Rectal smooth muscle tissue (tissue), 1 donor: ENCODE measurements around the gene RAB3A.

ENCODE experiments used
- H3K27ac ChIP-seq: one replicate; pipeline ENCODE4 v1.7.0; 2013; ENCODE audit warnings: low read depth, low read length, inconsistent platforms
- H3K27me3 ChIP-seq: one replicate; pipeline ENCODE4 v1.7.0; 2013; ENCODE audit warnings: low read length; ENCODE audit not compliant: control insufficient read depth, insufficient read depth
- H3K36me3 ChIP-seq: one replicate; pipeline ENCODE4 v1.7.0; 2013; ENCODE audit warnings: low read length; ENCODE audit not compliant: control insufficient read depth, insufficient read depth
- H3K4me1 ChIP-seq: one replicate; pipeline ENCODE4 v1.7.0; 2013; ENCODE audit warnings: low read length; ENCODE audit not compliant: control insufficient read depth, insufficient read depth
- H3K4me3 ChIP-seq: one replicate; pipeline ENCODE4 v1.7.0; 2013; ENCODE audit warnings: low read length
- H3K9ac ChIP-seq: one replicate; pipeline ENCODE4 v1.7.0; 2013; ENCODE audit warnings: low read length

The RAB3A gene

GRCh38 chr19:18229915-18230314 is 26.1 kb upstream of the RAB3A start:
- Histone ChIP-seq H3K4me3 (no peak overlapping the region), H3K36me3 (no peaks in the 10 kb centered on the region), H3K27me3 (peaks cover 28% of the 10 kb centered on the region), H3K4me1 (peaks cover 3% of the 10 kb centered on the region), H3K9ac (no peak overlapping the region), H3K27ac (no peak overlapping the region)

- H3K27ac ChIP-seq = no peak overlapping the region
- H3K4me3 ChIP-seq = no peak overlapping the region
- H3K9ac ChIP-seq = no peak overlapping the region
- peaks cover 5% of the 10 kb centered on the region for H3K4me1 ChIP-seq
- peaks cover 29% of the 10 kb centered on the region for H3K27me3 ChIP-seq
- H3K36me3 ChIP-seq = no peaks in the 10 kb centered on the region
Observed at GRCh38 chr19:18229474-18229873, 25.6 kb upstream of the RAB3A start.

GRCh38 chr19:18227781-18228271 is 24.0 kb upstream of the RAB3A start:
- Histone ChIP-seq H3K9ac (no peak overlapping the region), H3K27ac (no peak overlapping the region)

GRCh38 chr19:18226956-18227780 is 23.3 kb upstream of the RAB3A start:
- peaks cover 5% of the 10 kb centered on the region for H3K4me1 ChIP-seq
- no peak overlapping the region for H3K27ac ChIP-seq
- no peak overlapping the region for H3K9ac ChIP-seq
- no peak overlapping the region for H3K4me3 ChIP-seq
- no peaks in the 10 kb centered on the region for H3K36me3 ChIP-seq
- H3K27me3 ChIP-seq = peaks cover 18% of the 10 kb centered on the region

More at GRCh38 chr19:18227781-18228271, 24.0 kb upstream of the RAB3A start:
- Histone ChIP-seq H3K36me3 (no peaks in the 10 kb centered on the region), H3K4me1 (peaks cover 5% of the 10 kb centered on the region), H3K4me3 (no peak overlapping the region), H3K27me3 (peaks cover 22% of the 10 kb centered on the region)

DNA sequence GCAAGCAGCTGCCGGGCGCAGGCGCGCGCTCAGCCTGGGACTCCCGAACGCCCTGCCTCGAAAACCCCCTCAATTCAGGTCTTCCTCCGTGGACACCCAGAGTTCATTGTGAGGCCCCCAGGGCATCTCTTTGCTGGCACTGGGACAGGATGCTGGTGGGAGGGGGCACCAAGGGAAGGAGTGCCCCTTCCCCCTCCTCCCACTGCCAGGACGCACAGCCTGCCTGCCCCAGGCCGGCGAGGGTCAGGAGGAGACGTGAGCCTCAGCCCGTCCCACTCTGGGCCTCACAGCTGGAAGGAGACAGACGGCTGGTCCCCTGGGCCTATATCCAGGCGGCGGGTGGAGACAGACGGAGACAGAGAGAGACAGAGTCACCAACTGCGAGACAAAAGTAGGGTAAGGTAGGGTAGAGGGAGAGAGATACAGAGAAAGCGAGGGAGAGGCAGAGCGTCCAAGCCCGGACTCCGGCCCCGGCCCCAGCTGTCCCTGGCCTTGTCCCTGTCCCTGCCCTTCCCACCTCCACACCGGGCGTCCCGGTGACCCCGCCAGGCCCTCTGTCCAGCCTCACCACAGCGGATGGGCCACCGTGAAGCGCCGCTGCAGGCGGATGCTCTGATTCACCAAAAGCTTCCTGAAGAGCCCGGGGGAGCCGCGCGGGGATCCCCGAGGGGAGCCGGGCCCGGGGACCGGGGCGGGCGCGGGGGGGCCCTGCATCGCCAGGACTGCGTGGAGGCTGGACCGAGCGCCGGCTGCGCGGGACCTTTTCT is 22.0 kb upstream of the RAB3A start, which contains the start of gene PDE4C:
TSS of gene PDE4C (minus strand) at position 737 of the 767 bp plus-strand sequence. CDS start at position 714, 23 bp downstream.
- Histone ChIP-seq H3K27me3 (peaks cover 19% of the 10 kb centered on the region), H3K4me3 (no peak within 1 kb of the TSS), H3K4me1 (peaks cover 5% of the 10 kb centered on the region), H3K9ac (no peak within 1 kb of the TSS), H3K36me3 (no peaks in the 10 kb centered on the region), H3K27ac (peak within 1 kb of the TSS; percentile 16)

GRCh38 chr19:18225355-18225701 is 21.5 kb upstream of the RAB3A start:
- Histone ChIP-seq H3K4me1 (peaks cover 5% of the 10 kb centered on the region), H3K27me3 (peaks cover 16% of the 10 kb centered on the region), H3K4me3 (no peak overlapping the region), H3K27ac (peak overlapping the region; percentile 16), H3K9ac (no peak overlapping the region), H3K36me3 (no peaks in the 10 kb centered on the region)

GRCh38 chr19:18224525-18225354 is 20.9 kb upstream of the RAB3A start:
- Histone ChIP-seq H3K27ac (peak overlapping the region; percentile 16), H3K9ac (no peak overlapping the region), H3K4me3 (peak overlapping the region; percentile 64), H3K27me3 (peaks cover 16% of the 10 kb centered on the region), H3K4me1 (peaks cover 5% of the 10 kb centered on the region), H3K36me3 (no peaks in the 10 kb centered on the region)

DNA sequence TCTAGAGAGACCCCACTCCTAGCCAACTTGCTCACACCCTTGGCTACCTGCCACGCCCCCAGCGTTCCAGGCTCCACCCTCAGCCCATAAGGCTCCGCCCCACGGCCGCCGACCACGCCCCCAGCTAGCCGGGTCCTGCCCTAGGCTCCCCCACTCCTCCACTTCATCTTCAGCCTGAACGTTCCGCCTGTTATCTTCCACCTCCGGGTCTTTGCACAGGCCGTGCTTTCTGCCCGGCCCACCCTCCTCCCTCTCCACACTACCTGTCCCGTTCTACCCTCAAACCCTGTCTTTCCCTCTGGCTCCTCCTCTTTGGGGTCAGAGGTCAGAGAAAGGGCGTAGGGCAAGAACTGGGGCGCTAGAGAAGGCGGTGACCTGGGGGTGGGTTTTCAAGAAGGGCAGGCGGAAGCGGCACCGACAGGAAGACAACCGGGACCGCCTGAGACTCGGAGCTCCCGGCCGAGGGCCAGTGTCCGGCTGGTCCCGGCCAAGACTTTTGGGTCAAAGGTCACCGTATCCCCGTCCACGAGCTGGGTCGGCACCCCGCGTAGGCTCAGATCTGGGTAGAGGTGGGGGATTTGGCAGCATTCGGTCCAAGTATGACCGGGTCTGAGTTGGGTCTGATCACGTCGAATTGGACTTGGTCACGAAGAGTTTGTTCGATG is 20.1 kb upstream of the RAB3A start:
- H3K27ac ChIP-seq = no peak overlapping the region
- H3K9ac ChIP-seq = no peak overlapping the region
- peaks cover 5% of the 10 kb centered on the region for H3K4me1 ChIP-seq
- peak overlapping the region; percentile 64 for H3K4me3 ChIP-seq
- no peaks in the 10 kb centered on the region for H3K36me3 ChIP-seq
- peaks cover 16% of the 10 kb centered on the region for H3K27me3 ChIP-seq

DNA sequence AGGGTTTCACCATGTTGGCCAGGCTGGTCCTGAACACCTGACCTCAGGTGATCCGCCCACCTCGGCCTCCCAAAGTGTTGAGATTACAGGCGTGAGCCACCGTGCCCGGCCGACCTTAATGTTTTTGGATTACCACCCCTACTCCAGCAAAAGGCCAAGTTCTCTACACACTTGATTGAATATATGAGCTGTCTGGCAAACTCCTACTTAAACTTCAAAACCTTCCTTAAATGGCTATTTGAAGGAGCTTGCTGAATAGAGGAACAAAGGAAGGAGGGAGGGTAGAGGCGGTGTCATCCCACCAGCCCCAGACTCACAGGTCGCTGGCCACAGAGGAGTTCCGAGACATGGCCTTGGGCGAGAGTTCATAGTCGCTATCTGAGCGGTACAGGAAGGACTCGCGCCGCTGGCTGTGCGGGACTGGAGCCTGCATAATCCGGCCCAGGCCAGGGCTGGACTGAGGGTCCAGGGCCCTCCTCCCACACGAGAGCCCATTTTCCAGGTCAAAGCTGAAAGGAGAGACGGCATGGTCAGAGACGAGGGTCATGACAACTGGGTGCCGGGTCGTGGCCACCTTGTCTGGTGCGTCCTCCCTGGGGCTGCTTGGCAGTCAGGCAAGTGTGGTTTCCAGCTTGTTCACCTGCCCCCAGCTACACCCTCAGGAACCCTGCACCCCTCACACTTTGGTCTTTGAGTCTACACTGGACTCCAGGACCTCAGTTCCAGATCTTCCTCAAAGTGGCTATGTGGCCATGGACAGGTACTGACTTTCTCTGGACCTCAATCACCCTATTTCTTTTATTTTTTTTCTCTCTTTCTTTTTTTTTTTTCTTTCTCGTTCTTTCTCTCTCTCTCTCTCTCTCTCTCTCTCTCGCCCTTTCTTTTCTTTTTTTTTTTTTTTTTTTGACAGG is 18.2 kb upstream of the RAB3A start:
- H3K27ac ChIP-seq = no peak overlapping the region
- H3K9ac ChIP-seq = no peak overlapping the region
- no peak overlapping the region for H3K4me3 ChIP-seq
- no peaks in the 10 kb centered on the region for H3K36me3 ChIP-seq
- peaks cover 4% of the 10 kb centered on the region for H3K4me1 ChIP-seq
- peaks cover 14% of the 10 kb centered on the region for H3K27me3 ChIP-seq

DNA sequence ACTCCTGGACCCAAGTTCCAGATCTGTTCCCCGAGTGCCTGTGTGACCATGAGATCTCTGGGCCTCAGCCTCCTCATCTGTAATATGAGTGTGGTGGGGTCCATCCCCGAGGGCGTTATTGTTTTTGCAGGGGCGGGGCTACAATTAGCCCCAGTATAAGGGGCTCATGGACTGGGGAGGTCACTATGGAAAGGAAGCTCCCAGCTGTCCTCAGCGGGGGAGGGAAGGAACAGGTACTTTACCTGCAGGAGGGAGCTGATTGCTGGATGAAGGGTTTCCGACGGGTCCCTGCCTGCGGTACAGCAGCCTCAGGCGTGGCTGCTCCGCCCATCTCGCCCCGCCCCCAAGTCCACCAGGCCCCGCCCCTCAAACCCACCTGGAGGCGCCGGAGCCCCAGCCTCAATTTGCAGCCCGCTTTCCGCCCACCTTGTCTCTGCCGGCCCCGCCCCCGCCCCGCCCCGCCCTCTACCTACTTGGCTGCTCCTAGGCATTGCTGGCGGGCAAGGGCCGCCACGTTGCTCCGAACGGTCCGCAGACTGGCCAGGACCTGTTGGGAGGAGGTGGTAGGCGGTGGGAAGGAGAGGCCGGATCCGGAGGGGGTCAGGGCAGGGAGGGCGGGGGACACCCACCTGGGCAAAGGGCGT is 16.9 kb upstream of the RAB3A start:
- H3K4me3 ChIP-seq = no peak overlapping the region
- no peak overlapping the region for H3K9ac ChIP-seq
- H3K27ac ChIP-seq = no peak overlapping the region
- no peaks in the 10 kb centered on the region for H3K36me3 ChIP-seq
- peaks cover 8% of the 10 kb centered on the region for H3K27me3 ChIP-seq
- H3K4me1 ChIP-seq = peaks cover 3% of the 10 kb centered on the region
